ENCODE results near the gene PCBP3.

Gene PCBP3

DNA sequence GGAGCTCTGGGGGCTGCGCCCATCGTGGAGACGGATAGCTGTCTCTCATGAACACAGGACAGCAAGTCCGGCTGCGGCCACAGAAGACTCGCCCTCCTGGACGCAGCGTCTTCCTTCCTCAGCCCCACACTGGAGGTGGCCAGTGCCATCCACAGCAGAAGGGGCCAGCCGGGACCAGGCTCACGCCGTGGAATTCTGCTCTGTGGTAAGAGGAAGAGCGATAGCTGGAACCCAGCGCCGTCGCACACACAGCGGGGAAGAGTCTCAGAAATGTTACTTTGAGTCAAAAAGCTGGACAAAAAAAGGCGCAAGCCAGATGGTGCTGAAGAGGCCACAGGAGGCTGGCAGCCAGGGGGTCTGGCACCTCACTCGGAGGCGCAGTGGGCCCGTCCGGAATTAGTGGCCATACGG, 224.2 kb downstream of the PCBP3 start:
- in situ Hi-C loops (cut with HindIII; ENCODE audit: low sequenced_read_pairs), result no loop called here

GRCh38 chr21:45868086-45868485, 224.6 kb downstream of the PCBP3 start:
- in situ Hi-C loops (cut with HindIII; ENCODE audit: low sequenced_read_pairs), result no loop called here

DNA sequence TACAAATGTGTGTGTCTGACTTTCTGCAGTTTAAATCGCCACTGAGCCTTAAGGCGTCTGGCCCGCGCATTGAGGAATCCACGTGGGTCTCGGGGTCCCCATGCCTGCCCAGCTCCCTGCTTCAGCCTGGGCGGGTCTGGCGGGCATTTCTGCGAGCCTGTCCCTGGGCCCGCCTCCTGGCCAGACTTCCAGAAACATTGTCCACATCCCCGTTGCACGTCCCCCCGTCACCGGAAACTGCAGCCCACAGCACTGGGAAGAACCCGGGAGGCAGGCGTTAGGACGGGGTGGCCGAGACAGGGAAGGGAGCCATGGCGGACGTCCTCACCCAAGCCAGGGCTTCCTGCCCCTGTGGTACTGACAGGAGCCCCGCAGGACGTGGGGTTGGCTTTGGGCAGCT, 225.0 kb downstream of the PCBP3 start:
- in situ Hi-C loops (cut with HindIII; ENCODE audit: low sequenced_read_pairs), result no loop called here

DNA sequence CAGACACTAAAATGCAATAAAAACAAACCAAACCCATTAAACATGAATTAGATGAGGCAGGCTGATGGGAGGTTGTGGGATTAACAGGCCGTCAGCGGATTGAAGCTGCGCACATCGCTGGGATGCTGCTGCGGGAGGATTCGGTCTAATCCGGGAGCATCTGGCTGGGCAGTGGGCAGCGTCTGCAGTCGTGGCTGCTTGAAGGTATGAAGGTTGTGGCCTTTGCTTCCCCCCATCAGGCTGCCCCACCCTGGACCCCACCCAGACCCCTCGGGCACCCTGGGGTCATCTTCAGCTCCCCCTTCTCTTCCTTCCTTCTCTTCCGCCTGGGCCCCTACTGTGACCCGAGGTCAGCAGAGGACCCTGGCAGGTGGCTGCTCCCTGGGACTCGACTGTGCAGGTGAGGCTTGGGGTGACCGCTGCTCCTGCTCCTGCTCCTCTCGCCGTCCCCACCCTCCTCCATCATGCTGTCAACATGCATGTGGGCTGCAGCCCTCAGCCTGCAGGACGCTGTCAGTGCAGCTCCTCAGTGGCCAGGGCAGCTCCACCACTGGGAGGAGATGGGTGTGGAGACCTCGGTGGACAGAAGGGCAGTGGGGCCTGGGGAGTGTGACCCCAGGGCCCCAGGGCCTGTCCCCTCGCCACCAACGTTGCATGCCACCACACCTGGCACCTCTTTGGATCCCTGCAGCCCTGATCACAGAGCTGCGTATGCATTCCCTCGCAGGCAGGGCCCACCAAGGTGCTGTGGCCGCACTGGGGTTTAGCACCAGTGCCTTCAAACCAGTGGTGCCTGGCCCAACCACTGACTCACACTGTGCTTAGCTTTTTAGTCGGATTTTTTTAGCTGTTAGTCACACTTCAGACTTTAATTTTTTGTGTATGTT, 225.8 kb downstream of the PCBP3 start:
- in situ Hi-C loops (cut with HindIII; ENCODE audit: low sequenced_read_pairs), result no loop called here

- in situ Hi-C loops (cut with HindIII; ENCODE audit: low sequenced_read_pairs), result no loop called here
These were observed 226.9 kb downstream of the PCBP3 start for GRCh38 chr21:45870421-45870820.

DNA sequence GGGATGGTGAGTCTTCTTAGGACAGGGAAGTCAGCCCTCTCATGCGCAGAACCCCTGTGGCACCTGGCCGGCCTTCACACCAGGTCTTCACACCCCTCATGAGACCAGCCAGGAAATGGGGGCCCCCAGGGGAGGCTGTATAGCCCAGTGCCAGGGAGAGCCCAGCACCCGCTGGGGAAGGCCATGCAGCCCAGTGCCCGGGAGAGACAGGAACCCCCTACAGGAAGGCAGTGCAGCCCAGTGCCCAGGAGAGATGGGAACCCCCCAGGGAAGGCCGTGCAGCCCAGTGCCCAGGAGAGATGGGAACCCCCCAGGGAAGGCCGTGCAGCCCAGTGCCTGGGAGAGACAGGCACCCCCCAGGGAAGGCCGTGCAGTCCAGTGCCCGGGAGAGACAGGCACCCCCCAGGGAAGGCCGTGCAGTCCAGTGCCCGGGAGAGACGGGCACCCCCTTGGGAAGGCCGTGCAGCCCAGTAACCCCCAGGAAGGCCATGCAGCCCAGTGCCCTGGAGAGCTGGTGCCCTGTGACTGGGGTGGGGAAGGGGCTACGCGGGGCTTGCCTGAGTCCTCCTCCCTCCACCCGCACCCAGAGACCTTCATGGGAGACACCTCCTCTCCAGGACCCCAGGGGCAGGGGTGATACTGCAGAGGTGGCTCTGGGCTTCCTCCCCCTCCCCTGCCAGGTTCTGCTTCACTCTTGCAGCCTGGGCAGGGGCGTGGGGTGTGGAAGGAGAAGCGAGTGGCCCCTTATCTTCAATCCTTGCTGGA, 227.5 kb downstream of the PCBP3 start:
- in situ Hi-C loops (cut with HindIII; ENCODE audit: low sequenced_read_pairs), result no loop called here

DNA sequence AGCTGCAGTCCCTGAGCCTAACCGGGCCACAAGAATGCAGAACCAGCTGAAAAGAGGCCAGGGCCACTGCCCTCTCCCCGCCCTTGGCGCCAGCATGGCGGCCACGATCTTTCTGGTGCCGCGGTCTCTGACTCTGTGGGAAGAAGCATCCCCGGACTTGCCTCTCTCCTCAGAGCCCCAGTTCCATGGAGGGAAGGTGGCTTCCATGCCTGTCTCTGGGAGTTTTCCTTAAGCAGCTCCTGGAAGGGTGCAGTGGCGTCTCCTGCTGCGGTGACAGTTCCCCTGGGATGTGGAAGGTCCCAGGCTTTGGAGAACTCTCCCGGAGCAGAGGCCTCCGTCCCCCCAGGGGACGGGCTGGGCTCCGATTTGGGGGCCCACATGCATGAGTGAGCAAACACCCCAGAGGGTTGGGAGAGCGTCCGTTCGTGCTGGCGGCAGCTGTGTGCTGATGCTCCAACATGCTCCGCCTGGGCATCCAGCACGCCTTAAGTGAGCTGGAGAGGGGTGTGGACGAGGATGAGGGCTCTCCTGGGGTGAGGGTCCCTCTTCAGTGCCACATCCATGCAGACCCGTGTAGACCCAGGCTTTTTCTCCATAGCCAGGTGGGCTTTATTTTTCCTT, 228.2 kb downstream of the PCBP3 start:
- in situ Hi-C loops (cut with HindIII; ENCODE audit: low sequenced_read_pairs), result no loop called here

DNA sequence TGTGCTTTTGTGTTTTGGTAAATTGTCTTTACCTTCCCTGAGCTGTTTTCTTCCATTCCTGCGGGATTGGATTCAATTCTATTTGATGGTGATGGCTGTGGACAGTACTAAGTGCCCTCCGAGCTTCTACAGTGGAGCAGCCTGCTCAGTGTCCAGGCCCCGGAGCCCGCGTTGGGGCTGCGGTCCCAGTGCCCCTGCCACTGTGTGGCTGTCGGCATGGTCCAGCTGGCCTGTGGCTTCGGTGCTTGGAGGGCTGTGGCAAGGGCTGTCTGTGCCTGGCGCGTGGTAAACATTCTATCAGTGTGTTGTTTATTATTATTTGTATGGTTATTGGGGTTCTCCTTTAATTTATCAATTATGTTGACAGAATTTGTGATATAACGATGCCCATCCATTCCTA, 228.9 kb downstream of the PCBP3 start:
- in situ Hi-C loops (cut with HindIII; ENCODE audit: low sequenced_read_pairs), result no loop called here

DNA sequence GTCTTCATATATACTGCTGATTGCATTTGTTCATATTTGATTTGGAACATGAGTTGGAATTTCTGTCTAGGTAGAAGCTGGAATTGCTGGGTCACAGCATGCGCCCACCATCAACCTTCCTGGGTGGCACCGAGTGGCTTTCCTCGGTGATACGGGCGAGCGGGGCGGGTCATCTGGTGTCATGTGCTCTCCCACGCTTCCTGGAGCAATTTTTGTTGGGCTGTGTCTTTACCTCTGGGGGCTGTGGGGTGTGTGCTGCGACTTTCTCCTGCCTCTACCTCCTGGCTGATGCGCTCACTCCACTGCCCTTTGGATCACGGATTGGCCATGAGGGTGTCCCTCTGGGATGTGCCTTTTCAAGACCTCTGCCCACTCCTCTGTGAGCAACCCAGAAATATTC, 229.4 kb downstream of the PCBP3 start:
- in situ Hi-C loops (cut with HindIII; ENCODE audit: low sequenced_read_pairs), result no loop called here

- in situ Hi-C loops (cut with HindIII; ENCODE audit: low sequenced_read_pairs), result no loop called here
These were observed 229.9 kb downstream of the PCBP3 start for GRCh38 chr21:45873418-45873817.

DNA sequence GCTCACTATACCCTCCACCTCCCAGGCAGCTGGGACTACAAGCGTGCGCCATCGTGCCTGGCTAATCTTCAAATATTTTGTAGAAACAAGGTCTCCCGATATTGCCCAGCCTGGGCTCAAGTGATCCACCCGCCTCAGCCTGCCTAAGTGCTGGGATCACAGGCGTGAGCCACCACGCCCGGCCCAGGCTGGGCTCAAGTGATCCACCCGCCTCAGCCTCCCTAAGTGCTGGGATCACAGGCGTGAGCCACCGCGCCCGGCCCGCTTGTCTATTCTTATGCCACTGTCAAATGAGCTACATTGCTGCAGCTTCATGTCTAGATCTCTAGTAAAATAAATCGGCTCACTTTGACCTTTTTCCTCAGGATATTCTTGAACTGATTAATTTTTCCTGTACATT, 230.3 kb downstream of the PCBP3 start:
- in situ Hi-C loops (cut with HindIII; ENCODE audit: low sequenced_read_pairs), result no loop called here

DNA sequence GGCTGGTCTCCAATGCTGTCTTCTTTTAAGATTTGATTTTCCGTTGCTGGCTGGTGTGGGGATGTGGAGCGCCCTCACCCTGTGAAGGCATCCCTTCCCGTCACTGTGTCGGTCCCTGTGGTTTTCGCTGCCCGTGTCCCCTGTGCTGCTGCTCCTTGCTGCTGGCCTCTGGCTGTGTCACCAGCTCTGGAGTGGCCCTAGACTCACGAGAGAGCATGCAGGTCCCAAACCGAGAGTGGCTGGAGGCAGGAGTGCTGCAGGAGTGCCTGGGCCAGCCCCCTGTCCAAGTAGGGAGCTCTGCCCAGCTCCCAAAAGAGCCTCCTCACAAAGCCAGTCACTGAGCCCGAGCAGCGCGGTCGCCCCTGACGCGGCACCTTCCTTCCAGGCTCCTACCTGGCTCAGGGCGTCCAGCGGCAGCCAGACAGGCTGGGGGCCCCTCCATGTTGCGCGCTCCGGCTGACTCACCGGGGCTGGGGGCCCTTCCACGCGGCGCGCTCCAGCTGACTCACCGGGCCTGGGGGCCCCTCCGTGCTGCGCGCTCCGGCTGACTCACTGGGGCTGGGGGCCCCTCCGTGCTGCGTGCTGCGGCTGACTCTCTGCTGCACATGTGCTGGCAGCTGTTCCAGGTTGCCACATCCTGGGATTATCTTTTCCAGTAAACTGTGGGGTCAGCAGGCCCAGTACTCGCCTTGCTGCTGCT, 231.3 kb downstream of the PCBP3 start:
- in situ Hi-C loops (cut with HindIII; ENCODE audit: low sequenced_read_pairs), result no loop called here

DNA sequence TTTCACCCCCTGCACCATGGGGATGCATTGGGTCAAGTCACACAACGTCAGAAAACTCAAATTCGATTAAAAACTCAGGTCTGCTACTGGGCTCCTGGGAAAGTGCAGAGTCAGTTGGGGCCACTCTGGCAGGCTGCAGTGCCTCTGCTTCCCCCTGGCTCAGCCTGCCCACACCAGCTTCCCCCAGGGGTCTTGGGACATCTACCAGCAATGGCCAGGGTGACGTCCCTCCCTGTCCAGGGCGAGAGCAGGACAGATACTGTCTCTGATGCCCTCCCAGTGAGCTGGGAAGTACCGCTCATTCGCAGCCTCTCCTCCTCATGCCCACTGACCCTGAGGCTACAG, 231.9 kb downstream of the PCBP3 start:
- in situ Hi-C loops (cut with HindIII; ENCODE audit: low sequenced_read_pairs), result no loop called here

- in situ Hi-C loops (cut with HindIII; ENCODE audit: low sequenced_read_pairs), result no loop called here
These were observed 232.4 kb downstream of the PCBP3 start for GRCh38 chr21:45875881-45876280.

DNA sequence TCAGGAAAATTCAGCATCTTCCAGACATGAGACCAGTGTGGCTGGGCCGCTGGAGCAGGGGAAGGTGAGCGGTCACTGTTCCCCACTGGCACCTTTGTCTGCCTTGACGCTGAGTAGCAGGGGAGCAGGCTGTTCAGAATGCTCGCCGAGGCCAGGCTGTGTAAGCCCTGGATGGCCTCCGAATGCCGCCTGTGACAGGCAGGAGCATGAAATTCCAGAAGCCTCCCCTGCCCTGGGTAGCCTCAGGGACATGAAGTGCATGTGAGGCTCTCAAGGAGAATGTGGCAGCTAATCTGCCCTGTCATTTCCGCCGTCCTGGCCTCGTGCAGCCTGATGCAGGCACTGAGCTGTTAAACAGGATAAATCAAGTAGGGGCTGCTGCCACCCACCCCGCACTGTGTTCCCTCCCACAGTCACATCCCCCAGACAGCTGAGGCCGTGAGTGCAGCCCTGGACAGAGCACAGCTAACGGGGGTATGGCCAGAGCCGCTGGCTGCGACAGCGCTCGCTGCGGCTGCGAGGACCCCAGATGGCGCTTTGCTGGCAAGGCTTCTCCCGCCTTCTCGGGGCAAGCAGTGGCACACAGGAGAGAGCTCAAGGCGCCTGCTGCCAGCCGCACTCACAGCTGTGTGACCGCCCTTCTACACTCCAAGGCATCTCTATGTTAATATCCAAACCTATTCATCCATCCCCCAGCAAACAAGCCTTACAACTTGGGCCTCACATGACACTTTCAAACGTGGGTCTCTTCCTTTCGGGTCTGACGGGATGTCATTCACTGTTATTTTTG, 233.1 kb downstream of the PCBP3 start:
- in situ Hi-C loops (cut with HindIII; ENCODE audit: low sequenced_read_pairs), result no loop called here

GRCh38 chr21:45877171-45877438, 233.6 kb downstream of the PCBP3 start:
- in situ Hi-C loops (cut with HindIII; ENCODE audit: low sequenced_read_pairs), result no loop called here

DNA sequence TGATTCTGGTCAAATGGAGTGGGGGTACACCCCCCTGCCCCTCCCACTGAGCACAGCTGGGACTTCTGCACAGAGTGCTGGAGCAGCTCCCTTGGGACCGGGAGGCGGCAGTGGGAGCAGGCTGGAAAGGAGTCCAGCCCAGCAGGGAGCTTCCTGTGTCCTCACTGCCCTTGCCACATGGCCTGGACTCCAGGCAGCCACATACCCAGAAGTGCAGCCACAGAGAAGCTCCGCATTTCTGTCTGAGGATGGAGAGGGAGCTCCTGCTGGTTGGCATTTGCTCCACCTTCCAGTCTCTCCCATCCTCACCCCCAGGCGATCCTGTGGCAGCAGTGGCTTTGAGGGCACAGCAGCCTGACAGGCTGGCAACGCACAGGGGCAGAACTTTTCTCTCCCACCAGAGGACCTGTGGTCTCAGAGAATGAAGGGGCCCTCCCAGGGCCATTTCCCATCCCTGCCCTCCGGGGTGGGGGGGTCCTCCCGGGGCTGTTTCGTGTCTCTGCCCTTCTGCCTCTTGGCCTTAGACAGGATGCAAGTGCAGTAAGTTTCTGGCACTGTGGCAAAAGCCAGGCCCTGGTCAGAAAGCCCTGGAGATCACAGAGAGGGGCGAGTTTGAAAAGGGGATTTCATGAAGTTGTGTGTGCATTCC, 234.4 kb downstream of the PCBP3 start:
- in situ Hi-C loops (cut with HindIII; ENCODE audit: low sequenced_read_pairs), result no loop called here

DNA sequence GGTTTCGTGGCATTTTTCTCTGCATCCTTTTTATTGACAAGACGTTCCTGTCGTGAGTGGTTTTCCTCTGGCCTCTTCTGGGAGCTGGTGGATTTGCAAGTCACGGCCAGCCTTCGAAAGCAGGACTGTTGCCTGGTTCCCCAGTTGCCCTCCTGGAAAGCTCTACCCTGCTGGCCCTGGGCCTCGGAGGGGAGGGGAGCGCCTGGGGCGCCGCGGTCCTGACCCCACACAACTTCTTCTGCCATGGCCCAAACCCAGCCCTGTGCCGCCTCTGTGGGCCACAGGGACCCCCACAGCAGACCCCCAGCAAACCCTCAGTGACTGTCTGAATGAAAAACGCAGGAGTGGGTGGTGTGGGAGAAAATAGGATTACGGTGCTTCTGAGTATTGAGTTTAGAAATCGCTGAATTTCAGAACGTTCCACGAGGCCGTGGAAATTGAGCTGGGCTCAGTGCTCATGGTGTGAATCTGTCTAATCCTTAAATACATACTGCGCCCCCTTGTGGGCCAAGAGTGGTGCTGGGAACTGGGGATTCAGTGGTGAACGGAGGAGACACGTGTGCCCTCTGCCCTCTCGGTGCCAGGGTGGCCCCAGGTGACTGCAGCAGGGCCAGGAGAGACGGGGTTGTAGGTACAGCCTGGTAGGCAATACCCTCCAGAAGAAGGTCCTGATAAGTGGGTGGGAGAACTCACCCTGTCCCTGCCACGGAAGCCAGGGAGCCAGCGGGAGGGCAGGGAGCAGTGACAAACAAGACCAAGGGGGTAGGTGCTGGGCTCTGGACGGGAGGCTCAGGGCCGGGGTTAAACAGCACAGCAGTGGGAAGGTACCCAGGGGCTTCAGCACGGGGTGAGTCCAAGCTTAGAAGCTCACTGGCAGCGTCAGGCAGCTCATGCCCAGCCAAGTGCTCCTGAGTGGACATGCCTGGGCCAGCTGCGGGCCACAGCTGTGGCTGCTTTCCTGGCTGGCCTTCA, 236.9 kb downstream of the PCBP3 start:
- in situ Hi-C loops (cut with HindIII; ENCODE audit: low sequenced_read_pairs), result loop anchor here (5.0 kb wide), 1 partner anchor 37 kb away; no protein-coding TSS in a partner anchor

DNA sequence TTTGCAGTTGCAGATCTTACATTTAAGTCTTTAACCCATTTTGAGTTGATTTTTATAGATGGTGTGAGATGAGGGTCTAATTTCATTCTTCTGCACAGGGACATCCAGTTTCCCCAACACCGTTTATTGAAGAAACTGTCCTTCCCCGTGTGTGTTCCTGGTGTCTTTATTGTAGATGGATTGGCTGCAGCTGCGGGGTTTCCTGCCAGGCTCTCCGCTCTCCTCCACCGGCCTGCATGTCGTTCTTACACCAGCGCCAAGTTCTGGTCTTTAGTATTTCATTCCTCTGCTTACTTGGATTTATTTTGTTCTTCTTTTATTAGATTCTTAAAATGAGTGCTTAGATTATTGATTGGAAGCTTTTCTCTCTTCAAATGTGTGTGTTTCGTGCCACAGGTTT, 239.1 kb downstream of the PCBP3 start:
- in situ Hi-C loops (cut with HindIII; ENCODE audit: low sequenced_read_pairs), result loop anchor here (5.0 kb wide), 1 partner anchor 35 kb away; no protein-coding TSS in a partner anchor

All from endothelial cell of hepatic sinusoid (primary cell).